ENCODE measurements around the gene TRIM17.

- TF ChIP-seq POLR2A (IDR thresholded peaks at IDR 0.05) = no peak
- TF ChIP-seq POLR2AphosphoS5 (IDR thresholded peaks at IDR 0.05) = no peak
- TF ChIP-seq, protein P1, sequence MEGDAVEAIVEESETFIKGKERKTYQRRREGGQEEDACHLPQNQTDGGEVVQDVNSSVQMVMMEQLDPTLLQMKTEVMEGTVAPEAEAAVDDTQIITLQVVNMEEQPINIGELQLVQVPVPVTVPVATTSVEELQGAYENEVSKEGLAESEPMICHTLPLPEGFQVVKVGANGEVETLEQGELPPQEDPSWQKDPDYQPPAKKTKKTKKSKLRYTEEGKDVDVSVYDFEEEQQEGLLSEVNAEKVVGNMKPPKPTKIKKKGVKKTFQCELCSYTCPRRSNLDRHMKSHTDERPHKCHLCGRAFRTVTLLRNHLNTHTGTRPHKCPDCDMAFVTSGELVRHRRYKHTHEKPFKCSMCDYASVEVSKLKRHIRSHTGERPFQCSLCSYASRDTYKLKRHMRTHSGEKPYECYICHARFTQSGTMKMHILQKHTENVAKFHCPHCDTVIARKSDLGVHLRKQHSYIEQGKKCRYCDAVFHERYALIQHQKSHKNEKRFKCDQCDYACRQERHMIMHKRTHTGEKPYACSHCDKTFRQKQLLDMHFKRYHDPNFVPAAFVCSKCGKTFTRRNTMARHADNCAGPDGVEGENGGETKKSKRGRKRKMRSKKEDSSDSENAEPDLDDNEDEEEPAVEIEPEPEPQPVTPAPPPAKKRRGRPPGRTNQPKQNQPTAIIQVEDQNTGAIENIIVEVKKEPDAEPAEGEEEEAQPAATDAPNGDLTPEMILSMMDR (IDR thresholded peaks at IDR 0.05) = no peak
Observed at GRCh38 chr1:228366062-228366865, 50.4 kb downstream of the TRIM17 start.

All from breast epithelium (tissue), 3 donors.